ENCODE results near the gene PTPRG. TPM values are rescaled to one million over a fixed set of nuclear protein-coding genes. Genes with fewer than 3 reads are reported as not detected.

Gene PTPRG
- total and polyA plus RNA-seq, 8 donors: 50.9 to 88.4 (median 54.4) TPM

- TF ChIP-seq CTCF (IDR thresholded peaks at IDR 0.05): no peak
- no peak for DNase-seq
- Histone ChIP-seq H3K36me3 (no peaks in the 10 kb centered on the region), H3K9me3 (no peaks in the 10 kb centered on the region), H3K4me1 (peaks cover 5 to 23% of the 10 kb centered on the region in 2 donors), H3K27ac (no peak overlapping the region), H3K4me3 (no peak overlapping the region), H3K27me3 (no peaks in the 10 kb centered on the region)
- intact Hi-C loops (cut with DNase I): no loop called here
- ATAC-seq: no peak
Measured at GRCh38 chr3:61928776-61929314, 367.5 kb downstream of the PTPRG start.

- no peak for ATAC-seq
- H3K27me3 ChIP-seq: no peaks in the 10 kb centered on the region
- TF ChIP-seq CTCF (IDR thresholded peaks at IDR 0.05): no peak
- no peaks in the 10 kb centered on the region for H3K36me3 ChIP-seq
- no peak for DNase-seq
- H3K4me3 ChIP-seq: no peak overlapping the region
- H3K4me1 ChIP-seq: peaks cover 5 to 22% of the 10 kb centered on the region in 2 donors
- H3K27ac ChIP-seq: no peak overlapping the region
- intact Hi-C loops (cut with DNase I): no loop called here
- H3K9me3 ChIP-seq: no peaks in the 10 kb centered on the region
Measured at GRCh38 chr3:61929617-61930016, 368.2 kb downstream of the PTPRG start.

- Histone ChIP-seq H3K36me3 (no peaks in the 10 kb centered on the region), H3K9me3 (no peaks in the 10 kb centered on the region), H3K27ac (no peak overlapping the region), H3K4me3 (no peak overlapping the region), H3K27me3 (no peaks in the 10 kb centered on the region), H3K4me1 (peaks cover 0 to 4% of the 10 kb centered on the region in 2 donors)
- intact Hi-C loops (cut with DNase I): no loop called here
- ATAC-seq: no peak
- no peak for DNase-seq
- TF ChIP-seq CTCF (IDR thresholded peaks at IDR 0.05): no peak
Measured at GRCh38 chr3:61932499-61932898, 371.1 kb downstream of the PTPRG start.

GRCh38 chr3:61933798-61934504 is 372.6 kb downstream of the PTPRG start:
- DNase-seq: no peak
- TF ChIP-seq CTCF (IDR thresholded peaks at IDR 0.05): no peak
- Histone ChIP-seq H3K4me1 (no peaks in the 10 kb centered on the region), H3K9me3 (no peaks in the 10 kb centered on the region), H3K4me3 (no peak overlapping the region), H3K36me3 (no peaks in the 10 kb centered on the region), H3K27me3 (no peaks in the 10 kb centered on the region), H3K27ac (no peak overlapping the region)
- no peak for ATAC-seq
- intact Hi-C loops (cut with DNase I): no loop called here

- Histone ChIP-seq H3K9me3 (no peaks in the 10 kb centered on the region), H3K4me3 (no peak overlapping the region), H3K36me3 (no peaks in the 10 kb centered on the region), H3K27ac (no peak overlapping the region), H3K27me3 (no peaks in the 10 kb centered on the region), H3K4me1 (no peaks in the 10 kb centered on the region)
- intact Hi-C loops (cut with DNase I): no loop called here
- ATAC-seq (no peak), DNase-seq (no peak)
- TF ChIP-seq CTCF (IDR thresholded peaks at IDR 0.05): no peak
Measured at GRCh38 chr3:61934505-61934871, 373.1 kb downstream of the PTPRG start.

Data from left lung (tissue), 10 donors.